ENCODE results near the gene IRX4.

Gene IRX4

GRCh38 chr5:1890296-1890695 lies 7.6 kb upstream of the IRX4 start:
- DNase-seq: no peak

- DNase-seq: no peak
Observed at GRCh38 chr5:1889321-1890065, 6.8 kb upstream of the IRX4 start.

GRCh38 chr5:1888541-1889251 lies 6.0 kb upstream of the IRX4 start:
- DNase-seq: no peak

GRCh38 chr5:1887588-1888360 lies 5.0 kb upstream of the IRX4 start:
- DNase-seq: no peak

- DNase-seq: no peak
Observed at GRCh38 chr5:1886846-1887587, 4.3 kb upstream of the IRX4 start.

- DNase-seq: no peak
Observed at GRCh38 chr5:1885868-1886845, 3.4 kb upstream of the IRX4 start.

- DNase-seq: no peak
Observed at GRCh38 chr5:1885404-1885755, 2.7 kb upstream of the IRX4 start.

GRCh38 chr5:1884678-1885403 lies 2.1 kb upstream of the IRX4 start:
- DNase-seq: no peak

- DNase-seq: no peak
Observed at GRCh38 chr5:1883925-1884677, 1.4 kb upstream of the IRX4 start.

GRCh38 chr5:1883120-1883924 lies 597 bp upstream of the IRX4 start:
- DNase-seq: no peak

- DNase-seq: no peak
Observed at GRCh38 chr5:1881731-1882336, 891 bp downstream of the IRX4 start.

- no peak for DNase-seq
Observed at GRCh38 chr5:1881098-1881572, 1.6 kb downstream of the IRX4 start.

GRCh38 chr5:1880377-1881025 lies 2.2 kb downstream of the IRX4 start:
- no peak for DNase-seq

GRCh38 chr5:1879292-1880263 lies 3.1 kb downstream of the IRX4 start:
- no peak for DNase-seq

GRCh38 chr5:1878050-1878849 lies 4.5 kb downstream of the IRX4 start:
- no peak for DNase-seq

All from NCI-H1417 treated with DMSO at 0.1 percent for 48 hours (cell line).